22Rv1 (cell line): ENCODE results near the gene LEMD1.

Source experiments
- CTCF ChIP-seq: fragments of 450-650 bp; IDR thresholded peaks from 2 replicates; pipeline ENCODE4 v1.5.1; 2017; ENCODE audit warnings: mild to moderate bottlenecking
- ZFX ChIP-seq: fragments of 450-650 bp; IDR thresholded peaks from 2 replicates; pipeline ENCODE4 v1.6.1; 2017; ENCODE audit warnings: antibody characterized with exemption, borderline replicate concordance

- TF ChIP-seq CTCF (no peak), ZFX (no peak)
These were observed 918 bp downstream of the LEMD1 start for GRCh38 chr1:205420938-205421337.
